HG03558 (cell line): Measurements from ENCODE around the gene PSMA5.
"Not testable (repeated sequence)": the region's sequence is repeated elsewhere in the genome, so short reads cannot be mapped to it uniquely, and the experiment has no call there.

Experiments
- ATAC-seq: cut with Tn5 transposase; IDR thresholded peaks from one replicate; pipeline ENCODE4 v1.9.1; 2021; ENCODE audit warnings: moderate number of reproducible peaks; ENCODE audit not compliant: unreplicated experiment; ENCODE audit errors: extremely low read depth

PSMA5 gene

GRCh38 chr1:109434484-109434883, 8.2 kb upstream of the PSMA5 start:
- no peak for ATAC-seq

GRCh38 chr1:109433322-109433721, 7.1 kb upstream of the PSMA5 start:
- ATAC-seq: no peak

GRCh38 chr1:109432336-109432735, 6.1 kb upstream of the PSMA5 start:
- ATAC-seq: no peak

- ATAC-seq: no peak
Measured at GRCh38 chr1:109427171-109427467, 871 bp upstream of the PSMA5 start.

- no peak for ATAC-seq
Measured at GRCh38 chr1:109425391-109426280, 612 bp downstream of the PSMA5 start.

GRCh38 chr1:109423498-109423897, 2.8 kb downstream of the PSMA5 start:
- ATAC-seq: no peak

GRCh38 chr1:109412551-109412950, 13.7 kb downstream of the PSMA5 start:
- no peak for ATAC-seq

GRCh38 chr1:109404838-109405237, 21.4 kb downstream of the PSMA5 start:
- ATAC-seq: no peak

- ATAC-seq: no peak
Measured at GRCh38 chr1:109402025-109402424, 24.2 kb downstream of the PSMA5 start.

GRCh38 chr1:109400035-109400655, 26.1 kb downstream of the PSMA5 start:
- ATAC-seq: no peak

- ATAC-seq: no peak
Measured at GRCh38 chr1:109399326-109399957, 26.8 kb downstream of the PSMA5 start.

- no peak for ATAC-seq
Measured at GRCh38 chr1:109398343-109399225, 27.7 kb downstream of the PSMA5 start.

GRCh38 chr1:109397581-109398342, 28.5 kb downstream of the PSMA5 start, which contains the start of gene SORT1:
SORT1 (minus strand) TSS chr1:109397918; CDS start chr1:109397892, 26 bp downstream.
- ATAC-seq: no peak

- ATAC-seq: no peak
Measured at GRCh38 chr1:109396871-109397580, 29.2 kb downstream of the PSMA5 start.

GRCh38 chr1:109396513-109396839, 29.8 kb downstream of the PSMA5 start:
- no peak for ATAC-seq

- no peak for ATAC-seq
Measured at GRCh38 chr1:109395602-109396512, 30.4 kb downstream of the PSMA5 start.

GRCh38 chr1:109395282-109395599, 31.0 kb downstream of the PSMA5 start:
- ATAC-seq: not testable (repeated sequence)

- ATAC-seq: no peak
Measured at GRCh38 chr1:109394591-109395281, 31.5 kb downstream of the PSMA5 start.
